ENCODE measurements around the gene PSEN1. TPM values are rescaled to one million over a fixed set of nuclear protein-coding genes. Genes with fewer than 3 reads are reported as not detected.

The PSEN1 gene
- total and polyA plus RNA-seq, 10 donors, result 15.9 to 74.7 (median 47.2) TPM

DNA sequence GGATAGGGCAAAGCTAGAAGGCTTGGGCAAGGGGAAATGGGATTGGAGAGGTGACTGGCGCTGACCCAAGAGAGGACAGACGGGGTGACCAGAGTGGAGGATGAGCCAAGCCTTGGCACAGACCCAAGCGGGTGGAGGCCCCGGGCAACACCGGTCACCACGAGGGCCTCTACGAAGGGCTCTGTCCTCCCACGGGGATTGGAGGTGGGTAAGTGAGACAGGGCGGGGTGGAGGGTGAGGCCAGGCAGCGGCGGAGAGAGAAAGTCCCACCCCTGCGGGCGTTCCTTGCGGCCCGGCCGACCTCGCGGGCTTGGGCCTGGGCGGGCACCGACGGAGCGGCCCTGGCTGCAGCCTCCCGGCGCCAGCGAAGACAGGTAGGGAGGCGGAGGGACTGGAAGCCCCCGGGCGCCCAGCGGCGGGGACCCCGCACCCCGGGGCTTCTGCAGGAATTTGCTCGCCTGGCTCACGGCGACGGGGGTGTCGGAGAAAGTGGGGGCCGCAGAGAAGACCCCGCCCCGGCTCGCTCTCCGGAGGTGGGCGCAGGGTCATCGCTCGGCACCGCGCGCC lies 101.0 kb downstream of the PSEN1 start, which contains the start of gene PAPLN:
PAPLN (plus strand) TSS at position 288 of the 567 bp plus-strand sequence. CDS start 2,273 bp downstream, outside the sequence.
- TF ChIP-seq CTCF (IDR thresholded peaks at IDR 0.05 in 8 of 11, conservative IDR thresholded peaks at IDR 0.05 in 3 of 11) (no peak), POLR2AphosphoS5 (IDR thresholded peaks at IDR 0.05) (peak in 2 of 3 donors; percentile 44 to 54)
- intact Hi-C loops (cut with DNase I; ENCODE audit: low total_unique reads), result no loop called here
- Histone ChIP-seq H3K36me3 (no peaks in the 10 kb centered on the region), H3K27me3 (replicated peaks in 1 of 7) (peaks cover 0 to 95% (median 47%) of the 10 kb centered on the region in 7 donors), H3K4me1 (peaks cover 27 to 99% (median 65%) of the 10 kb centered on the region in 6 donors), H3K4me3 (peak within 1 kb of the TSS; percentile 38 to 73 (median 46)), H3K27ac (peak within 1 kb of the TSS in 7 of 8 donors; percentile 39 to 75 (median 68)), H3K9me3 (no peaks in the 10 kb centered on the region)
- DNase-seq, result peak; percentile 74
- 3 to 4% (median 3%) methylated on average over 37 to 48 of the region's 48 CpGs for WGBS, 5 donors

- Histone ChIP-seq H3K4me1 (peaks cover 27 to 99% (median 68%) of the 10 kb centered on the region in 6 donors), H3K9me3 (no peaks in the 10 kb centered on the region), H3K27me3 (replicated peaks in 1 of 7) (peaks cover 0 to 97% (median 47%) of the 10 kb centered on the region in 7 donors), H3K4me3 (peak overlapping the region; percentile 38 to 73 (median 46)), H3K36me3 (no peaks in the 10 kb centered on the region), H3K27ac (peak overlapping the region in 7 of 8 donors; percentile 39 to 75 (median 68))
- intact Hi-C loops (cut with DNase I; ENCODE audit: low total_unique reads), result no loop called here
- 3 to 9% (median 4%) methylated on average over 12 to 73 of the region's 73 CpGs for WGBS, 5 donors
- no peak for TF ChIP-seq POLR2A (IDR thresholded peaks at IDR 0.05)
- TF ChIP-seq POLR2AphosphoS5 (IDR thresholded peaks at IDR 0.05), result peak in 1 of 3 donors; percentile 19
- peak; percentile 76 for DNase-seq
Measured at GRCh38 chr14:73237786-73238423, 101.6 kb downstream of the PSEN1 start.

GRCh38 chr14:73238424-73238852 lies 102.1 kb downstream of the PSEN1 start:
- TF ChIP-seq CTCF (IDR thresholded peaks at IDR 0.05 in 8 of 11, conservative IDR thresholded peaks at IDR 0.05 in 3 of 11) (no peak), POLR2A (IDR thresholded peaks at IDR 0.05) (no peak), POLR2AphosphoS5 (IDR thresholded peaks at IDR 0.05) (peak in 1 of 3 donors; percentile 45)
- H3K27me3 ChIP-seq (replicated peaks in 1 of 7), result peaks cover 0 to 97% (median 47%) of the 10 kb centered on the region in 7 donors
- peak overlapping the region; percentile 38 to 73 (median 46) for H3K4me3 ChIP-seq

DNA sequence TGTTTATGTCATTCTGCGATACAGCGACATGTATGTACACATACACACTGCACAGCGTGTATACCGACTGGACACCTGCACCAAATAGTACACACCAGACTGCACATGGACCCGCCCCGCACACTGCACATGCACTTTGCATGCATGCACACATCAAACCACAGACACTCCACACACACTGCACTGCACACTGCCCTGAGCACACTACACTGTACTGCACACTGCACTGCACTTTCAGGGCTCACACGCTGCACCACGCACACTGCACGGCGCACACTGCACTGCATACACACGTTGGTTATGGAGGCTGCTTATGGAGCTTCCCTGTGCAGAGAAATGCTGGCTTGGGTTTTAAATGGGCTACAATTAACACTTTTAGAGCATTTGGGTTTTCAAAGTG lies 102.6 kb downstream of the PSEN1 start:
- Histone ChIP-seq H3K36me3 (no peaks in the 10 kb centered on the region), H3K9me3 (no peaks in the 10 kb centered on the region), H3K27ac (peak overlapping the region in 4 of 8 donors; percentile 25 to 63 (median 62)), H3K27me3 (replicated peaks in 1 of 7) (peaks cover 0 to 97% (median 47%) of the 10 kb centered on the region in 7 donors), H3K4me1 (peaks cover 27 to 99% (median 74%) of the 10 kb centered on the region in 6 donors), H3K4me3 (peak overlapping the region in 6 of 8 donors; percentile 20 to 73 (median 46))
- TF ChIP-seq CTCF (IDR thresholded peaks at IDR 0.05 in 8 of 11, conservative IDR thresholded peaks at IDR 0.05 in 3 of 11) (no peak), POLR2AphosphoS5 (IDR thresholded peaks at IDR 0.05) (no peak), POLR2A (IDR thresholded peaks at IDR 0.05) (no peak)
- no peak for DNase-seq
- WGBS, 5 donors, result 69 to 86% (median 79%) methylated on average over 11 of the region's 11 CpGs
- intact Hi-C loops (cut with DNase I; ENCODE audit: low total_unique reads), result no loop called here

More at GRCh38 chr14:73238424-73238852, 102.1 kb downstream of the PSEN1 start:
- no peak for DNase-seq
- Histone ChIP-seq H3K27ac (peak overlapping the region in 6 of 8 donors; percentile 39 to 75 (median 69)), H3K36me3 (no peaks in the 10 kb centered on the region), H3K9me3 (no peaks in the 10 kb centered on the region), H3K4me1 (peaks cover 27 to 99% (median 73%) of the 10 kb centered on the region in 6 donors)
- 28 to 41% (median 29%) methylated on average over 8 to 10 of the region's 10 CpGs for WGBS, 5 donors
- intact Hi-C loops (cut with DNase I; ENCODE audit: low total_unique reads), result no loop called here
